Measurements from ENCODE around the gene ORAI2.
A peak's percentile ranks its signal among the peaks of the same experiment; 100 is the strongest.

The ORAI2 gene

GRCh38 chr7:102464577-102465280, 31.4 kb downstream of the ORAI2 start, which contains the start of the genes ALKBH4 and LRWD1:
Gene ALKBH4, minus strand, starts transcription at chr7:102464863. Its CDS starts 27 bp downstream, at chr7:102464836.
Gene LRWD1, plus strand, starts transcription at chr7:102464984. Its CDS starts 97 bp downstream, at chr7:102465081.
- peak; percentile 99 for DNase-seq (ENCODE audit: insufficient read length, low spot score)
- TF ChIP-seq, protein P1, sequence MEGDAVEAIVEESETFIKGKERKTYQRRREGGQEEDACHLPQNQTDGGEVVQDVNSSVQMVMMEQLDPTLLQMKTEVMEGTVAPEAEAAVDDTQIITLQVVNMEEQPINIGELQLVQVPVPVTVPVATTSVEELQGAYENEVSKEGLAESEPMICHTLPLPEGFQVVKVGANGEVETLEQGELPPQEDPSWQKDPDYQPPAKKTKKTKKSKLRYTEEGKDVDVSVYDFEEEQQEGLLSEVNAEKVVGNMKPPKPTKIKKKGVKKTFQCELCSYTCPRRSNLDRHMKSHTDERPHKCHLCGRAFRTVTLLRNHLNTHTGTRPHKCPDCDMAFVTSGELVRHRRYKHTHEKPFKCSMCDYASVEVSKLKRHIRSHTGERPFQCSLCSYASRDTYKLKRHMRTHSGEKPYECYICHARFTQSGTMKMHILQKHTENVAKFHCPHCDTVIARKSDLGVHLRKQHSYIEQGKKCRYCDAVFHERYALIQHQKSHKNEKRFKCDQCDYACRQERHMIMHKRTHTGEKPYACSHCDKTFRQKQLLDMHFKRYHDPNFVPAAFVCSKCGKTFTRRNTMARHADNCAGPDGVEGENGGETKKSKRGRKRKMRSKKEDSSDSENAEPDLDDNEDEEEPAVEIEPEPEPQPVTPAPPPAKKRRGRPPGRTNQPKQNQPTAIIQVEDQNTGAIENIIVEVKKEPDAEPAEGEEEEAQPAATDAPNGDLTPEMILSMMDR (IDR thresholded peaks at IDR 0.05; ENCODE audit: insufficient read depth, missing control alignments) = peak; percentile 5
- FAIRE-seq = no peak

GRCh38 chr7:102466097-102466496, 32.7 kb downstream of the ORAI2 start:
- no peak for DNase-seq (ENCODE audit: insufficient read length, low spot score)
- FAIRE-seq = no peak
- TF ChIP-seq, protein P1 (IDR thresholded peaks at IDR 0.05; ENCODE audit: insufficient read depth, missing control alignments) = no peak

DNA sequence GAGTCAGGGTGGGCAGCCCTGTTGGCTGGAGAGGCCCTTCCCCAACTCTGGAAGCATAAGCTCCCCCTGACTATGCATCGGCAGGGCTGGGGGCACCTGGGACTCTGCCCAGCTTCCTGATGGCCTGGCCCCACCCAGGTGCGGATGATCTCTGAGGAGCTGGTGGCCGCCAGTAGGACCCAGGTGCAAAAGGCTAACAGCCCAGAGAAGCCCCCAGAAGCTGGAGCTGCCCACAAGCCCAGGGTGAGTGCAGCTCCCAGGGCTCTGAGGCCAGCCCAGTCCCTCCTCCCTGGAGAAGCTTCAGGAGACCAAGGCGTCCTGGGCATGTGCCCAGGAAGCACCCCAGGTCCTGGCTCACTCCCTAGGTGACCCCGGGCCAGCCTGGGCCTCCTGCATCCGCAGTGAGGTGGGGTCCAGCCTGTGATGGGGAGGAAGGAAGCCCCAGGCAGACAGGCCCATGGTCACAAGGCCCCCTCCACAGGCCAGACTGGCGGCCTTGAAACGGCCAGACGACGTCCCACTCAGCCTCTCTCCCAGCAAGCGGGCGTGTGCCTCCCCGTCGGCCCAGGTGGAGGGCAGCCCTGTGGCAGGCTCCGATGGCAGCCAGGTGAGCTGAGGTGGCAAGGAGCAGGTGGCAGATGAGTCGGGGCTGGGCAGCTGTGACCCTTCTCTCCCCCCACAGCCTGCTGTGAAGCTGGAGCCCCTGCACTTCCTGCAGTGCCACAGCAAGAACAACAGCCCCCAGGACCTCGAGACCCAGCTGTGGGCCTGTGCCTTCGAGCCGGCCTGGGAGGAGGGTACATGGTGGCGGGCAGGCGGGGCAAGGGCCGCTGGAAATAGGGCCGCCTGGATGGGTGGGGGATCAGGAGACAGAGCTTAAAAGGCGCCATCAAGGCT, 34.5 kb downstream of the ORAI2 start:
- TF ChIP-seq, protein P1 (IDR thresholded peaks at IDR 0.05; ENCODE audit: insufficient read depth, missing control alignments) = no peak
- FAIRE-seq (no peak), DNase-seq (ENCODE audit: insufficient read length, low spot score) (no peak)

- TF ChIP-seq, protein P1 (IDR thresholded peaks at IDR 0.05; ENCODE audit: insufficient read depth, missing control alignments) = no peak
- FAIRE-seq = no peak
- DNase-seq (ENCODE audit: insufficient read length, low spot score) = no peak
Measured at GRCh38 chr7:102468478-102469350, 35.3 kb downstream of the ORAI2 start.

GRCh38 chr7:102469351-102469971, 36.1 kb downstream of the ORAI2 start:
- TF ChIP-seq, protein P1 (IDR thresholded peaks at IDR 0.05; ENCODE audit: insufficient read depth, missing control alignments) = no peak
- FAIRE-seq = no peak
- no peak for DNase-seq (ENCODE audit: insufficient read length, low spot score)

All from D721Med (cell line).